Fibroblast of lung (primary cell): Measurements from ENCODE around the gene MRS2. TPM values are rescaled to one million over a fixed set of nuclear protein-coding genes. Genes with fewer than 3 reads are reported as not detected.

Source experiments
- DNase-seq, 2 donors: peaks; one replicate each; pipeline versions ENCODE4 v3.0.0 to v3.0.0-alpha.2; 2010; ENCODE audit warnings: low read depth in 2 of 2
- H2AFZ ChIP-seq: 2 replicates; pipeline ENCODE4 v1.5.1; 2012; ENCODE audit warnings: low read length, control low read depth, inconsistent platforms
- H3K27ac ChIP-seq: 2 replicates; pipeline ENCODE4 v1.5.1; 2011; ENCODE audit warnings: low read length, control low read depth; ENCODE audit not compliant: insufficient read depth
- H3K27me3 ChIP-seq: 2 replicates; pipeline ENCODE4 v1.5.1; 2011; ENCODE audit warnings: mild to moderate bottlenecking, low read length; ENCODE audit not compliant: control insufficient read depth, insufficient read depth
- H3K36me3 ChIP-seq: 2 replicates; pipeline ENCODE4 v1.5.1; 2011; ENCODE audit warnings: low read length; ENCODE audit not compliant: control insufficient read depth, insufficient read depth
- H3K4me1 ChIP-seq: 2 replicates; pipeline ENCODE4 v1.5.1; 2011; ENCODE audit warnings: low read length; ENCODE audit not compliant: control insufficient read depth, insufficient read depth; ENCODE audit errors: extremely low read depth
- H3K4me2 ChIP-seq: 2 replicates; pipeline ENCODE4 v1.5.1; 2011; ENCODE audit warnings: low read length, control low read depth; ENCODE audit not compliant: insufficient read depth; ENCODE audit errors: extremely low read depth
- H3K4me3 ChIP-seq, 4 experiments: fragments of 200-600 bp in 1 of 4; sonication (generic) in 1 of 4; replicated peaks in 1 of 4; 2 replicates each; pipeline ENCODE4 v1.5.1; 2011 to 2016; ENCODE audit warnings: low read length in 4 of 4, low read depth in 3 of 4, mild to moderate bottlenecking in 3 of 4, control low read depth in 2 of 4, inconsistent platforms in 1 of 4, mixed read lengths in 1 of 4; ENCODE audit not compliant: insufficient read depth in 1 of 4; ENCODE audit errors: control extremely low read depth in 1 of 4
- H3K79me2 ChIP-seq: 2 replicates; pipeline ENCODE4 v1.5.1; 2012; ENCODE audit warnings: mild to moderate bottlenecking, low read length, inconsistent platforms; ENCODE audit not compliant: control insufficient read depth, insufficient read depth
- H3K9ac ChIP-seq: 2 replicates; pipeline ENCODE4 v1.5.1; 2011; ENCODE audit warnings: mild to moderate bottlenecking, low read length, control low read depth; ENCODE audit not compliant: insufficient read depth
- H3K9me3 ChIP-seq: 2 replicates; pipeline ENCODE4 v1.5.1; 2012; ENCODE audit warnings: low read depth, low read length; ENCODE audit not compliant: control insufficient read depth, insufficient read depth
- H4K20me1 ChIP-seq: 2 replicates; pipeline ENCODE4 v1.5.1; 2011; ENCODE audit warnings: low read length; ENCODE audit not compliant: control insufficient read depth, insufficient read depth; ENCODE audit errors: extremely low read depth
- CTCF ChIP-seq, 2 donors: IDR thresholded peaks in 1 of 2; conservative IDR thresholded peaks in 1 of 2; 1 replicate in 1 of 2; 2 replicates in 1 of 2; pipeline ENCODE4 v1.5.1; 2011 to 2012; ENCODE audit warnings: low read length in 2 of 2, control low read depth in 1 of 2, inconsistent platforms in 1 of 2, low read depth in 1 of 2, mild to moderate bottlenecking in 1 of 2
- EZH2 ChIP-seq: IDR thresholded peaks from 2 replicates; pipeline ENCODE4 v1.5.1; 2012; ENCODE audit warnings: low read length, control low read depth, mild to moderate bottlenecking; ENCODE audit errors: missing control alignments
- polyA plus RNA-seq, 2 donors: library from polyadenylated mRNA; depleted of rRNA in 1 of 2; stranded (reverse) in 1 of 2; unstranded in 1 of 2; fragments of >200 nt; gene quantifications; 2 replicates each; pipeline ENCODE4 v1.2.1, GENCODE V29; 2011 to 2012; ENCODE audit warnings: missing spikeins in 1 of 2
- total RNA-seq: library from RNA; depleted of rRNA; stranded (reverse); fragments of >200 nt; gene quantifications from 2 replicates; pipeline ENCODE4 v1.2.1, GENCODE V29; 2014

MRS2 gene
- total and polyA plus RNA-seq, 2 donors (not counting 1 experiment from before 2014, with no cell fraction given) = 12.6 to 19.9 TPM

- Histone ChIP-seq H4K20me1 (no peaks in the 10 kb centered on the region), H3K9me3 (no peaks in the 10 kb centered on the region), H3K79me2 (no peaks in the 10 kb centered on the region), H3K4me1 (no peaks in the 10 kb centered on the region), H3K27ac (no peak overlapping the region), H3K9ac (no peak overlapping the region), H3K36me3 (no peaks in the 10 kb centered on the region), H3K4me2 (no peak overlapping the region), H3K27me3 (no peaks in the 10 kb centered on the region), H2AFZ (no peak overlapping the region), H3K4me3 (no peak overlapping the region)
- TF ChIP-seq EZH2 (no peak), CTCF (conservative IDR thresholded peaks at IDR 0.05 in 1 of 2, IDR thresholded peaks at IDR 0.05 in 1 of 2; ENCODE audit: low read depth in 1 of 2, low read length in 2 of 2) (no peak)
- DNase-seq = no peak
Measured at GRCh38 chr6:24460966-24461365, 58.2 kb downstream of the MRS2 start.

GRCh38 chr6:24464253-24465038, 61.7 kb downstream of the MRS2 start:
- Histone ChIP-seq H3K4me3 (no peak overlapping the region), H3K4me2 (no peak overlapping the region), H3K27ac (no peak overlapping the region), H3K27me3 (no peaks in the 10 kb centered on the region), H3K4me1 (no peaks in the 10 kb centered on the region), H3K36me3 (no peaks in the 10 kb centered on the region), H3K9ac (no peak overlapping the region), H3K9me3 (no peaks in the 10 kb centered on the region), H4K20me1 (no peaks in the 10 kb centered on the region), H3K79me2 (no peaks in the 10 kb centered on the region), H2AFZ (no peak overlapping the region)
- TF ChIP-seq CTCF (conservative IDR thresholded peaks at IDR 0.05 in 1 of 2, IDR thresholded peaks at IDR 0.05 in 1 of 2; ENCODE audit: low read depth in 1 of 2, low read length in 2 of 2) (no peak), EZH2 (no peak)
- no peak for DNase-seq

GRCh38 chr6:24469811-24470210, 67.1 kb downstream of the MRS2 start:
- no peak overlapping the region for H3K4me3 ChIP-seq
- TF ChIP-seq CTCF (conservative IDR thresholded peaks at IDR 0.05 in 1 of 2, IDR thresholded peaks at IDR 0.05 in 1 of 2; ENCODE audit: low read depth in 1 of 2, low read length in 2 of 2) (no peak), EZH2 (no peak)
- no peak overlapping the region for H2AFZ ChIP-seq
- H4K20me1 ChIP-seq = no peaks in the 10 kb centered on the region
- H3K9ac ChIP-seq = no peak overlapping the region
- no peaks in the 10 kb centered on the region for H3K27me3 ChIP-seq
- H3K4me1 ChIP-seq = no peaks in the 10 kb centered on the region
- no peak overlapping the region for H3K4me2 ChIP-seq
- H3K36me3 ChIP-seq = no peaks in the 10 kb centered on the region
- H3K27ac ChIP-seq = no peak overlapping the region
- H3K9me3 ChIP-seq = no peaks in the 10 kb centered on the region
- no peaks in the 10 kb centered on the region for H3K79me2 ChIP-seq
- DNase-seq = no peak
